Astrocyte of the spinal cord (primary cell): ENCODE data around the gene SQSTM1.

ENCODE experiments used
- DNase-seq: peaks from one replicate; pipeline ENCODE4 v3.0.0; 2011; ENCODE audit warnings: low read depth, low spot score
- H3K4me3 ChIP-seq: 2 replicates; pipeline ENCODE4 v1.5.1; 2011; ENCODE audit warnings: low read depth, mild to moderate bottlenecking, low read length, moderate library complexity
- in situ Hi-C: cut with HindIII; loops from 2 replicates; pipeline ENCODE4 v1.10.0; 2017; ENCODE audit warnings: low sequenced_read_pairs
- TF ChIP-seq, protein P1 (sequence below): IDR thresholded peaks from 2 replicates; pipeline ENCODE4 v1.5.1; 2012; ENCODE audit warnings: low read depth, mild to moderate bottlenecking, low read length, inconsistent platforms

Gene SQSTM1

GRCh38 chr5:179827680-179828079, 7.0 kb downstream of the SQSTM1 start:
- in situ Hi-C loops, result no loop called here
- TF ChIP-seq, protein P1, sequence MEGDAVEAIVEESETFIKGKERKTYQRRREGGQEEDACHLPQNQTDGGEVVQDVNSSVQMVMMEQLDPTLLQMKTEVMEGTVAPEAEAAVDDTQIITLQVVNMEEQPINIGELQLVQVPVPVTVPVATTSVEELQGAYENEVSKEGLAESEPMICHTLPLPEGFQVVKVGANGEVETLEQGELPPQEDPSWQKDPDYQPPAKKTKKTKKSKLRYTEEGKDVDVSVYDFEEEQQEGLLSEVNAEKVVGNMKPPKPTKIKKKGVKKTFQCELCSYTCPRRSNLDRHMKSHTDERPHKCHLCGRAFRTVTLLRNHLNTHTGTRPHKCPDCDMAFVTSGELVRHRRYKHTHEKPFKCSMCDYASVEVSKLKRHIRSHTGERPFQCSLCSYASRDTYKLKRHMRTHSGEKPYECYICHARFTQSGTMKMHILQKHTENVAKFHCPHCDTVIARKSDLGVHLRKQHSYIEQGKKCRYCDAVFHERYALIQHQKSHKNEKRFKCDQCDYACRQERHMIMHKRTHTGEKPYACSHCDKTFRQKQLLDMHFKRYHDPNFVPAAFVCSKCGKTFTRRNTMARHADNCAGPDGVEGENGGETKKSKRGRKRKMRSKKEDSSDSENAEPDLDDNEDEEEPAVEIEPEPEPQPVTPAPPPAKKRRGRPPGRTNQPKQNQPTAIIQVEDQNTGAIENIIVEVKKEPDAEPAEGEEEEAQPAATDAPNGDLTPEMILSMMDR, result peak; percentile 20
- DNase-seq, result peak; percentile 62
- no peak overlapping the region for H3K4me3 ChIP-seq

- in situ Hi-C loops, result no loop called here
- TF ChIP-seq, protein P1, result no peak
- no peak for DNase-seq
- no peak overlapping the region for H3K4me3 ChIP-seq
Measured at GRCh38 chr5:179828756-179829421, 8.2 kb downstream of the SQSTM1 start.

DNA sequence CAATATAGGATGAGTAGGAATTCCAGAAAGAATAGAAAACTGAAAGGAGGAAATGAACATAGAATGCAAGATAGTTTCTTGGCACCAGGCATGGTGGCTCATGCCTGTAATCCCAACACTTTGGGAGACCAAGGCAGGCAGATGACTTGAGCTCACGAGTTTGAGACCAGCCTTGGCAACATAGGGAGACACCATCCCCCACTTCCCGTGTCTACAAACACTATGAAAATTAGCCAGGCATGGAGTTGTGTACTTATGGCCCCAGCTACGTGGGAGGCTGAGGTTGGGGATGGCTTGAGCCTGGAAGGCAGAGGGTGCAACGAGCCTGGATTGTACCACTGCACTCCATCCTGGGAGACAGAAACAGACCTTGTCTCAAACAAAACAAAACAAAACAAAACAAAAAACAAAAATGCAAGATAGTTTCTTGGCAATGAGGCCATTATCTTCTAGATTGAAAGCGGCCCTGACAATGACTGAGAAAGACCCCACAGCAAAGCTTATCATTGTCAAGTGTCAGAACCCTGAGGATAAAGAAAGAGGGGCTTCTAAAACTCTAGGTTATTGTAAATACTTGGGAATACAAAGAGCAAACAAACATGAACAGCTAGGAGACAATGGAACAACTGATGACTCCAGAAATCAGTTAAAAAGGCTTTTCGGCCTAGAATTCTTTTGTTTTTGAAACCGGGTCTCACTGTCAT, 9.2 kb downstream of the SQSTM1 start:
- TF ChIP-seq, protein P1, result no peak
- in situ Hi-C loops, result no loop called here
- H3K4me3 ChIP-seq, result no peak overlapping the region
- DNase-seq, result no peak

DNA sequence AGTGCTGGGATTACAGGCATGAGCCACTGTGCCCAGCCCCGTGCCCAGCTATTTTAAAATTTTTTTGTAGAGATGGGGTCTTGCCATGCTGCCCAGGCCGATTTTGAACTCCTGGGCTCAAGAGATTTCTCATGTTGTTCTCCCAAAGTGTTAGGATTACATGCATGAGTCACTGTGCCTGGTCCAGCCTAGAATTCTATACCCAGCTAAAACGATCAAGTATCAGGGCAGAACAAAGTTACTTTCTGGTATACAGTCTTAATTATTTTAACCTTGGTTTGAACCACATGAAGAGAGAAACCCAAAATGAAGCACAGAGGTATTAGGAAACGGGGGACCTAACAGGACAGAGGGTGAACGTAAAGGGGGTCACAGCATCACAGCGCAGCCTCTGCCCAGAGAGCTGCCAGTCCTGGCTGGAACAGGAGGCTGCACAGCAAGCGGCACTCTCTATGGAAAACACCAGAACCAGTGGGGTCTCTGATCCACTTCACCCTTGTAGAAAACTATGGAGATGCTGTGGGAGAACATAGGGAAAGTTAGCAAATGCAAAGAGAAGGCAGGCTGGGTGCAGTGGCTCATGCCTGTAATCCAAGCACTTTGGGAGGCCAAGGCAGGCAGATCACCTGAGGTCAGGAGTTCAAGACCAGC, 10.2 kb downstream of the SQSTM1 start:
- TF ChIP-seq, protein P1, result no peak
- in situ Hi-C loops, result no loop called here
- H3K4me3 ChIP-seq, result no peak overlapping the region
- DNase-seq, result no peak

DNA sequence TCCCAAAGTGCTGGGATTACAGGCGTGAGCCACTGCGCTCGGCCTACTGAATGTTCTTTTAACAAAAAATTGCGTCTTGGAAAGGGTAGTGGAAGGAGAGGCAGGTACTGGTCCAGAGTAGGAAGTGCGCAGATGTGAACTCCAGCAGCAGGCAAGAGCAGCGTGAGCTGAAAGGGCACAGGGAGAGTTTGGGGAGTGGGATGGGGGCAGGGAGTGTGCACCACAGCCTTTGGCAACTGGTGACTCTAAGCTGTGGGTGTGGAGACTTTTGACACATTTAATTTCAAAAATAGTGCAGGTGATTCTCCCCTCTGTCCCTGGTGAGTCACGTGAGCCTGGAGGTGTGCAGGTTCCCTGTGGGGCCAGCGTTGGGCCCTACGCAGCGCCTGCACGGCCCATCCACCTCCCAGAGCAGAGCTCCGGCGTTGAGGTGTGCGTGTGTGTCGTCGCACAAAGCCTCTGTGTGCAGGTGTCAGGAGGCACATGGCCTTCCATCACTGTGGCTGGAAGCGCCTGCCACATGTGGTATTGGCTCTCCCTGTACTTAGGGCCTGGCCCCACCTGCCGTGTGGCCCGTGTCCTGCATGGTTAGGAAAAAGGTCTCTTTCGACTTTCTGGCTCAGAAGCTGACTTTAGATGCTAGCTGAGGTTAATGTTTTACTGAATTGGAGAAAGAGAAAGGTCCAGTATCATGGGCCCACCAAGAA, 11.5 kb downstream of the SQSTM1 start:
- in situ Hi-C loops, result no loop called here
- TF ChIP-seq, protein P1, result no peak
- no peak overlapping the region for H3K4me3 ChIP-seq
- no peak for DNase-seq

DNA sequence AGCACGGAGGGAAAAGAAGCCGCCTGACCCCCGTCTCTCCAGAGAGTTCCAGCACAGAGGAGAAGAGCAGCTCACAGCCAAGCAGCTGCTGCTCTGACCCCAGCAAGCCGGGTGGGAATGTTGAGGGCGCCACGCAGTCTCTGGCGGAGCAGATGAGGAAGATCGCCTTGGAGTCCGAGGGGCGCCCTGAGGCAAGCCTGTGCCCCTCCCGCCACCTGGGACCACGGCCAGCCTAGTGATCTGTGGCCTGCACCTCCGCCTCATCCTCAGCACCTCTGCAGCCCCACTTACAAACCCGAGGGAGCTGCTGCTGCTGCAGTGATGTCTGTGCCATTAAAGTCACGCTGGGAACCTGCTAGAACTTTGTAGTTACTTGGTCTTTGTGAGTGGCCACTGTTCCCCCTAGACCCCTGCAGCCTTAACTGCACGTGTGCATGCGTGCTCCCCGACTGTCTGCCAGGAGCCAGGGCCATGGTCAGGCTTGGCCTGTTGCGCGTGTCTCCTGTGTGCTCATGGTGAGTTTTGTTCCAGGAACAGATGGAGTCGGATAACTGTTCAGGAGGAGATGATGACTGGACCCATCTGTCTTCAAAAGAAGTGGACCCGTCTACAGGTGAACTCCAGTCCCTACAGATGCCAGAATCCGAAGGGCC, 12.5 kb downstream of the SQSTM1 start:
- TF ChIP-seq, protein P1, result no peak
- H3K4me3 ChIP-seq, result no peak overlapping the region
- DNase-seq, result no peak
- in situ Hi-C loops, result no loop called here
